Calu3 (cell line): Measurements from ENCODE around the gene SLC35F1. TPM values are rescaled to one million over a fixed set of nuclear protein-coding genes. Genes with fewer than 3 reads are reported as not detected.

ENCODE experiments used
- BruUV-seq: library from RNA; stranded (reverse); fragments of 400-500 nt; replicated peaks from 2 replicates; lab custom pipeline; 2021; lab: Mats Ljungman, UMichigan
- CTCF ChIA-PET: fragments of 300-600 bp; sonication (Branson Sonifier 250); formaldehyde crosslinking; loops from one replicate; lab custom pipeline; 2022; ENCODE audit warnings: antibody characterized with exemption; lab: Charles Lee
- DNase-seq: peaks from one replicate; pipeline ENCODE4 v3.0.0; 2022
- H3K27ac Mint-ChIP-seq: one replicate; pipeline ENCODE4 v1.8.0; 2022; ENCODE audit warnings: mixed read lengths; ENCODE audit not compliant: unreplicated experiment
- H3K27me3 Mint-ChIP-seq: one replicate; pipeline ENCODE4 v1.8.0; 2022; ENCODE audit warnings: mixed read lengths; ENCODE audit not compliant: unreplicated experiment
- H3K36me3 Mint-ChIP-seq: one replicate; pipeline ENCODE4 v1.8.0; 2022; ENCODE audit warnings: mild to moderate bottlenecking, moderate library complexity, mixed read lengths; ENCODE audit not compliant: insufficient read depth, unreplicated experiment
- H3K4me1 Mint-ChIP-seq: one replicate; pipeline ENCODE4 v1.8.0; 2022; ENCODE audit warnings: mild to moderate bottlenecking, low read depth, mixed read lengths; ENCODE audit not compliant: unreplicated experiment
- H3K4me3 Mint-ChIP-seq: one replicate; pipeline ENCODE4 v1.8.0; 2022; ENCODE audit warnings: mild to moderate bottlenecking, low read depth, moderate library complexity, mixed read lengths; ENCODE audit not compliant: unreplicated experiment
- H3K9me3 Mint-ChIP-seq: one replicate; pipeline ENCODE4 v1.8.0; 2022; ENCODE audit warnings: low read depth, mixed read lengths; ENCODE audit not compliant: unreplicated experiment
- CTCF ChIP-seq: fragments of 200-600 bp; IDR thresholded peaks from one replicate; pipeline ENCODE4 v1.8.0; 2022; ENCODE audit warnings: antibody characterized with exemption; ENCODE audit not compliant: unreplicated experiment
- intact Hi-C: fragments of 100-400 bp; cut with micrococcal nuclease; formaldehyde crosslinking; loops from one replicate; pipeline ENCODE4 v1.10.0; 2022; ENCODE audit not compliant: unreplicated experiment
- total RNA-seq: library from RNA; stranded (reverse); gene quantifications from 2 replicates; pipeline ENCODE4 v1.2.3, GENCODE V29; 2022

SLC35F1 gene
- total RNA-seq, 1 experiment from 2014 or later = not detected

DNA sequence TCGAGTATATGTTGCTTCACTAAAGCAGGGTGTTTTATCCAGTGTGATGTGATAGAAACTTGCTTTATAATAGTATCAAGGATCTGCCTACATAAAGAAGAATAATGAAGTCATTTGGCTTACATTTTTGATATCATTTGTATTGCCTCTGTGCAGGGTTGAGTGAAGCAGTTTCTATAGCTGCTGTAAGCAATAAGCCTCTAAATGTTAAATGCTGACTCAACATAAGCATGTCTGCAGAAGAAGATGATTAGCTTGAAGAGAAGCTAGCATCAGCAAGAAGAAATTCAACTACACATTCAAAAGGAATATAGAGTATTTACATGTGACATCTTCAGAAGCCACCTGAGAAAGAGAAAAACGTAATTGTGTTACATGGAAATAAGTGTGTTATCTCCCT, 17.6 kb downstream of the SLC35F1 start:
- Mint-ChIP-seq H3K4me3 (no peak overlapping the region), H3K4me1 (no peaks in the 10 kb centered on the region), H3K27ac (no peak overlapping the region), H3K27me3 (no peaks in the 10 kb centered on the region), H3K9me3 (peaks cover 13% of the 10 kb centered on the region), H3K36me3 (no peaks in the 10 kb centered on the region)
- DNase-seq = no peak
- CTCF ChIA-PET = no interaction called here
- intact Hi-C loops = no loop called here
- TF ChIP-seq CTCF = no peak
- BruUV-seq = no TSS peak

DNA sequence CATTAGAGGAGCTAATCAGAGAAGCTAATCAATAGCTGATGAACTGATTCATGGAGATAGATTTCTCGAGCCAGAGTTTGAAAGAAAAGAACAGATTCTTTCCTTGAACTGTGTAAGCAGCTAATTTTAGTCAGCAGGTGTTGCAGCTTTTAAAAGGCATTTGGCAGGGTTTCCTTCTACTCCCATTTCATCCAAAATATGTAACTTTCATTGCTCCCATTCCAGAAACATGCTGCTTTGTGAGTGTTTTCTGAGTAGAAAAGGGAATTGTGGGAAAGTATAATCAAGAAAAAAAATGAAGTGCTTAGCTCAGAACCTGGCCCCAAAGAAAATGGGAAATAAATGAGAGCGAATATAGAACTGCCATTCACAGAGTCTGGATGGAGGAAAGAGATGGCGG, 20.8 kb downstream of the SLC35F1 start:
- intact Hi-C loops = no loop called here
- H3K4me1 Mint-ChIP-seq = no peaks in the 10 kb centered on the region
- no peak overlapping the region for H3K27ac Mint-ChIP-seq
- no TSS peak for BruUV-seq
- H3K27me3 Mint-ChIP-seq = no peaks in the 10 kb centered on the region
- no peak for TF ChIP-seq CTCF
- peaks cover 13% of the 10 kb centered on the region for H3K9me3 Mint-ChIP-seq
- no peak for DNase-seq
- no peaks in the 10 kb centered on the region for H3K36me3 Mint-ChIP-seq
- CTCF ChIA-PET = no interaction called here
- no peak overlapping the region for H3K4me3 Mint-ChIP-seq

GRCh38 chr6:117928833-117929232, 21.8 kb downstream of the SLC35F1 start:
- Mint-ChIP-seq H3K4me1 (no peaks in the 10 kb centered on the region), H3K36me3 (no peaks in the 10 kb centered on the region), H3K27ac (no peak overlapping the region), H3K4me3 (no peak overlapping the region), H3K9me3 (peaks cover 13% of the 10 kb centered on the region), H3K27me3 (no peaks in the 10 kb centered on the region)
- no peak for DNase-seq
- TF ChIP-seq CTCF = no peak
- CTCF ChIA-PET = no interaction called here
- BruUV-seq = no TSS peak
- intact Hi-C loops = no loop called here

DNA sequence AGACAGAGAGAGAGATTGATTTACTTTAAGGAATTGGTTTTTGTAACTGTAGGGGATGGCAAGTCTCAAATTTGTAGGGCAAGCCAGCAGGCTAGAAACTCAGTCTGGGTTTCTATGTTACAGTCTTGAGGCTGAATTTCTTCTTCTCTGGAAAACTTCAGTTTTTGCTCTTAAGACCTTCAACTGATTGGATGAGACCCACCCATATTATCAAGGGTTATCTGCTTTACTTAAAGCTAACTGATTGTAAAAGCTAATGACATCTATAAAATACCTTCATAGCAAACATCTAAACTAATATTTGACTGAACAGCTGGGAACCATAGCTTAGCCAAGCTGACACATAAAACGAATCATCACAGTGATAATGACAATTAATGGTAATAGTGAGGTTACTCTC, 22.4 kb downstream of the SLC35F1 start:
- no TSS peak for BruUV-seq
- peaks cover 13% of the 10 kb centered on the region for H3K9me3 Mint-ChIP-seq
- CTCF ChIA-PET = no interaction called here
- H3K4me3 Mint-ChIP-seq = no peak overlapping the region
- no peaks in the 10 kb centered on the region for H3K36me3 Mint-ChIP-seq
- intact Hi-C loops = no loop called here
- DNase-seq = no peak
- H3K4me1 Mint-ChIP-seq = no peaks in the 10 kb centered on the region
- no peak overlapping the region for H3K27ac Mint-ChIP-seq
- no peak for TF ChIP-seq CTCF
- no peaks in the 10 kb centered on the region for H3K27me3 Mint-ChIP-seq
